HG02840 (cell line): ENCODE measurements around the gene ZBTB4.

Source experiments
- ATAC-seq: cut with Tn5 transposase; IDR thresholded peaks from one replicate; pipeline ENCODE4 v1.9.1; 2021; ENCODE audit warnings: mild to moderate bottlenecking, moderate library complexity, moderate number of reproducible peaks; ENCODE audit not compliant: unreplicated experiment, low FRiP score

ZBTB4 gene

DNA sequence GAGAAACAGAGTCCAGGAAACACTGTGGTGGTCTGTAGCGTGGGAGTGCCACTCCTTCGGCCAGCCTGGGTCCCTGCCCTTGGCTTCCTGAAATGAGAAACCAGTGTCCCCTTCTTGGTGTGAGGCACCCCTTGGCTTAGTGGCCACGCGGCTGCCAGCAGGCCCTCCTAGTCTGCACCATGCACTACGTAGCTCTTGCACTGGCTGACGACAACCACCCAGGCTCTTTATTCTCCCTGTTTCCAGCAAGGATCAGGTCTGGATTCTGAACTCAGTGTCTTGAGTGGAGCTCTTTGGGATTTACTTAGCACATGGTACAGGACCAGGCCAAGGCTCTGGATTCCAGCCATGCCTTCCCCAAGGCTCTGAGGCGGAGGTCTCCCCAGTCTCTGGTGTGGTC lies 51.9 kb downstream of the ZBTB4 start:
- ATAC-seq = no peak

DNA sequence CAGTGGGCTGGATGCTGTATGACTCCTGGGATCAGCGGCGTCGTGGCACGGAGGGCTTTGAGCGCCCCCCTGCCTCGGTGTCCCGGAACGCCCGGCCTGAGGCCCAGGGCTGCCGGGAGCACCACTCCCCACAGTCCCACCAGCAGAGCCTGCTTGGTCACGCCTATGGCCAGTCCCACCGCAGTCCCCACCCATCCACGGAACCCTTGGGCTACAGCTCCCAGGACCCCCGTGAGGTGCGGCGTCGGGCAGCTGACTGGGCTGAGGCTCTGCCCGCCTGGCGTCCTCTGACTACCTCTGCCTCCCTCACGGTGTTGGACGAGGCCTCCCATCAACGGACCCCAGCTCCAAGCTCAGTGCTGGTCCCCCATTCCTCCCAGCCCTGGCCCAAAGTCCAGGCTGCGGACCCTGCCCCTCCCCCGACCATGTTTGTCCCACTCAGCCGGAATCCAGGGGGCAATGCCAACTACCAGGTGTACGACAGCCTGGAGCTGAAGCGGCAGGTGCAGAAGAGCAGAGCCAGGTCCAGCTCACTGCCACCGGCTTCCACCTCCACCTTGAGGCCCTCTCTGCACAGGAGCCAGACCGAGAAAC lies 52.4 kb downstream of the ZBTB4 start:
- no peak for ATAC-seq

GRCh38 chr17:7426203-7426863 lies 53.1 kb downstream of the ZBTB4 start:
- ATAC-seq = no peak

DNA sequence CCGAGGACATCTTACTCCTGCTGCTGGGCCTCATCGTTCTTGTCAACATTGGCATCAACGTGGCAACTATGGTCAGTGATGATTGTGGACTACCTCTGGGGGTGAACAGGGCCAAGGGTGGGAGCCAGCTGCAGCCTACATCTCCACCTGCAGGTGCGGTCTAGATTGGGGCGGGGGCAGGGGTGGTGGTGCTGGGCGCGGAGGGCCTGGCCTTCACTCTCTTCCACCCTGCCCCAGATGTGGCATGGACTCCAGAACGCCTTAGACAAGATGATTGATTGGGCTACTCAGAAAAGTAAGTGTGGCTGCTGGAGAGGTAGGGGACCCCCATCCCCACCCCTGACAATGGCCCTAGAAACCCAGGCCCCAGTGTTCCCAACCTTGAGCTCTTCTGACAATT lies 53.7 kb downstream of the ZBTB4 start:
- ATAC-seq = no peak

DNA sequence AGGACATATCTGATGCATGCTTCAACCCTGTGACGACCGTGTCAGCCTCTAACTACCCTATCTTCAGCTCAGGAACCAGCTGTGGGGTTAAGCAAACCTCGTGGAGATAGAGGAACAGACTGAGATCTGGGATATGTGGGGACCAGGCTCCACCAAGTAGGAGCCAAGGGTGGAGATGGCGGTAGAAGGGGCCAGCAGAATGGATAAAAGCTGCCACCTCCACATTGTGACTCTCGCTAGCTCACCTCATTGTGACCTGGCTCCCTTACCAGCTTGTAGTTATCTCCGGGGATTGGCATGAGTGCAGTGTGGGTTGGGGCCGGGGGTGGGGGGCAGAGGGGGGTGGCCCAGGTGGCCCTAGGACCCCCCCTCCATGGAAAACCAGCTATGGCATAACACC lies 54.1 kb downstream of the ZBTB4 start, which contains the start of gene SPEM2:
Gene SPEM2, plus strand, starts transcription at position 301 of the 400 bp plus-strand sequence. Its CDS starts 73 bp downstream, at position 374.
- no peak for ATAC-seq

DNA sequence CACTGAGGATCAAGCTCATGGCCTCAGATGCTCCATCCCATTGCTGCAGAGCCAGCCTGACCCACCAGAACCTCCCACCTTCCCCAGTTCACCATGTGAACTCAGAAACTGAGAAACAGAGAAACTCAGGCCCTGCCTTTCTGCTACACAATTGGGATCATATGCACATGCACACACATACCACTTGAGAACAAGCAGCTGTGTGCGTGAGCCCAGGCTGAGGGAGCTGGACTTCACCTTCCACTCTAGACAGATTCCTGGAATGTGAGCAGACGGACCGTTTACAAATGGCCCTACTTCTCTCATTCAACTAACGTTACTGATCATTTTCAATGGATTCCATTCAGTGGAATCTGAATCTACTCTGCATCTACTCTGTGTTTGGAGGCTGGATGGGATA lies 55.8 kb downstream of the ZBTB4 start:
- no peak for ATAC-seq

DNA sequence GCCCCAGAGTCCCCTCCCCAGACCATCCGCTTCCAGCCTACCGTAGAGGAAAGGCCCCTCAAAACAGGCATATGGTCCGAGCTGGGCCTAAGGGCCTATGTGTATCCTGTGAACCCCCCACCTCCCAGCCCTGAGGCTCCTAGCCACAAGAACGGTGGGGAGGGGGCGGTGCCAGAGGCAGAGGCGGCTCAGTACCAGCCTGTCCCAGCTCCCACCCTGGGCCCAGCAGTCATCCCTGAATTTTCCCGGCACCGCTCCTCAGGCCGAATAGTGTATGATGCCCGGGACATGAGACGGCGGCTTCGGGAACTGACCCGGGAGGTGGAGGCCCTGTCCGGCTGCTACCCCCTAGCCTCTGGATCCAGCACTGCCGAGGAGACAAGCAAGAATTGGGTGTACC lies 58.2 kb downstream of the ZBTB4 start:
- ATAC-seq = no peak

GRCh38 chr17:7419819-7420610 lies 59.4 kb downstream of the ZBTB4 start, which contains the start of gene SPEM1:
SPEM1 (plus strand) TSS chr17:7420324; CDS start chr17:7420385, 61 bp downstream.
- no peak for ATAC-seq

DNA sequence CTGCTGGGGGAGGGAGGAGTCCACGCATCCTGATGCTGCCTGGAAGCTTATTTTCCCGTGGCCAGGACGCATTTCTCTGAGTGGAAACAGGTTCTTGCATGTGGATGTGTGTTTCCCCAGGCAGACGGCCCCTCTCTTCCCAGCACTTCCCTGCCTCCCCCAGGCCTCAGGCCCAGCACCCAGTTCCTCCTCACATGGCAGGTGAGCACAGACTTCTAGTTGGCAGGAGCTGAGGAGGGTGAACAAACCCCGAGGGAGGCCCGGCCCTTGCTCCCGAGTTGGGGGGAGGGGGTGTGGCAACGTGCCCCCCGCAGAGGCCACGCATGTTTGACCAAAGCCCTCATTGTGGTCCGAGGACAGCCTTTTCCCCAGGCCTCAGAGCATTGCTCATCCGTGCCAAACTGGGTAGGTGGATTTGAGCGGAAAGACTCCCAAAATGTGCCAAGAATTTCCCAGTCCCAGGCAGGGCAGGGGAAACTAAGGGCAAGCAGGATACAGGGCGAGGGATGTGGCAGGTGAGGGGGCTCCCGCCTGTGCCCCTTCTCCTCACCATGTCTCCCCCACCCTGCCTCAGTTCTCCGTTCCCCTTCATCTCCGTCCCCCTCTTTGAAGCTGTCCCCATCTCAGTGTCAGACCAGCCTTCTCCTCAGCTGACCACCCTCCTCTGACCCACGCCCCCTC lies 60.8 kb downstream of the ZBTB4 start:
- ATAC-seq = no peak

DNA sequence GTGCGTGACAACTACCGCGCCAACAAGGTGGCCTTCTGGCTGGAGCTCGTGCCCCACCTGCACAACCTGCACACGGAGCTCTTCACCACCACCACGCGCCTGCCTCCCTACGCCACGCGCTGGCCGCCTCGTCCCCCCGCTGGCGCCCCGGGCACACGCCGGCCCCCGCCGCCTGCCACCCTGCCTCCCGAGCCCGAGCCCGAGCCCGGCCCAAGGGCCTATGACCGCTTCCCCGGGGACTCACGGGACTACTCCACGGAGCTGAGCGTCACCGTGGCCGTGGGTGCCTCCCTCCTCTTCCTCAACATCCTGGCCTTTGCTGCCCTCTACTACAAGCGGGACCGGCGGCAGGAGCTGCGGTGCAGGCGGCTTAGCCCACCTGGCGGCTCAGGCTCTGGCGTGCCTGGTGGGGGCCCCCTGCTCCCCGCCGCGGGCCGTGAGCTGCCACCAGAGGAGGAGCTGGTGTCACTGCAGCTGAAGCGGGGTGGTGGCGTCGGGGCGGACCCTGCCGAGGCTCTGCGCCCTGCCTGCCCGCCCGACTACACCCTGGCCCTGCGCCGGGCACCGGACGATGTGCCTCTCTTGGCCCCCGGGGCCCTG lies 62.3 kb downstream of the ZBTB4 start:
- ATAC-seq = no peak

DNA sequence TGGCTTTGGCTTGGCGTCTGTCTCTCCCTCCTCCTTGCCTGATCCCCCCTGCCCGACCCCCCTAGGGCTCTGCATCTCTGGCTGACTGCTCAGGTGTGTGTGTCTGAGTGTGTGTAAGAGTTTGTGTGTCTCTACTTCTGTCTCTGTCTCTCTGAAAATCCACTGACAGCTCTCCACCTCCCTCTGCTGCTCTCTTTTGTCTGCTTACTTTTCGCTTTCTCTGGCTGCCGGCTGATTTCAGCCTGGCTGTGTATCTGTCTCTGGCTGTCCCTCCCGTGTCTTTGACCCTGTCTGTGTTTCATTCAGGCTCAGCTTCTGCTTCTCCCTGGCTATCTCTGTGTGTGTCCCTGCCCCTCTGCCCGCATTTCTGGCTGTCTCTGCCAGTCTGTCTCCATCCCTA lies 63.1 kb downstream of the ZBTB4 start:
- ATAC-seq = no peak

DNA sequence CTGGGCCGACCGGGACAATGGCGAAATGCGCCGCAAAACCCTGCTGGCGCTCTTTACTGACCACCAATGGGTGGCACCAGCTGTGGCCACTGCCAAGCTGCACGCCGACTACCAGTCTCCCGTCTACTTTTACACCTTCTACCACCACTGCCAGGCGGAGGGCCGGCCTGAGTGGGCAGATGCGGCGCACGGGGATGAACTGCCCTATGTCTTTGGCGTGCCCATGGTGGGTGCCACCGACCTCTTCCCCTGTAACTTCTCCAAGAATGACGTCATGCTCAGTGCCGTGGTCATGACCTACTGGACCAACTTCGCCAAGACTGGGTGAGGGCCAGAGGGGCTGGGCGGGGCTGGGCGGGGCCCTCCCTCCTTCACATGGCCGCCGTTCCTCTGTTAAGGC lies 63.6 kb downstream of the ZBTB4 start:
- no peak for ATAC-seq

GRCh38 chr17:7414837-7415236 lies 64.6 kb downstream of the ZBTB4 start:
- ATAC-seq = no peak

DNA sequence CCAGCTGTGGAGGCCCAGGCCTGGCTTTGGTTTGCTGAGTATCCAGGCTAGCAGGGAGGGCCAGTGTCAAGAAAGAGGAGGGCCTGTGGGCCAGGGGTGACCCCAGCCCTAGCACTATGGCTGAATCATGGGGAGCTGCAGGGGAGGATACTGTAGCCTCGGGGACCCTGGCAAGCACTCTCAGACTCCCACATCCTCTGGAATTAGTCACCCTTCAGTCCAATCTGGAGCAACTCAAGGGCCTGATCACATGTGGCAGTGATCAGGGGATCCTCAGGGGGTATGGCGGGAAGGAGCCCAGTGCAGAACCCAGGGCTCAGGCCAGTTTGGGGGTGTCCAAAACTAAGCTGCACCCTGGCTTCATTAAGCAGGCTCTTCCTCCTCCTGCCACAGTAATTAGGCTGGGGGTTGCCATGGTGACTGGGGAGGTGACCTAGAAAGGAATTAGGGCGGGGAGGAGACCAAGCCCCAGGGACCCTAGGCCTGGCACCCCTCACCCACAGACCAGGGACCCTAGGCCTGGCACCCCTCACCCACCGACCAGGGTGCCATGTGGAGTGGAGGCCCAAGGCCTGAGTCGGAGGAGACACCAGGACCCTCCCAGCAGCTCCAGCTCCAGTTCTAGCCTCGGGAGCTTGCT lies 66.0 kb downstream of the ZBTB4 start:
- ATAC-seq = no peak

DNA sequence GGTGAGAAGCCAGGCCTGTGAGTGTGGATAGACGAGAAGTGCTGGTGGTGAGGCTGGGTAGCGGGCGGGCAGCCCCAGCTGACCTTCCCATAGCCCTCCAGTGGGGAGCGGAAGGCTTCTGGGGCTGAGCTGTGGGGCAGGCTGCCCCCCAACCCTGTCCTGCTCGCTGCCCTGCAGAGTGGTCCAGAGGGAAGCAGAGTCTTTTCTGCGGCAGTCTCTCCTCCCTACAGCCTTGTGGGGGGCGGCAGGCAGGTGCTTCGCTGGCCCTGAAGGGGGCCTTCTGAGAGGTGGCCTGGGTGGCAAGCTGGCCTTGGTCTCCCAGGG lies 68.0 kb downstream of the ZBTB4 start:
- no peak for ATAC-seq

- no peak for ATAC-seq
Measured at GRCh38 chr17:7410634-7411426, 68.6 kb downstream of the ZBTB4 start.

- no peak for ATAC-seq
Measured at GRCh38 chr17:7409716-7410115, 69.7 kb downstream of the ZBTB4 start.
